Immature natural killer cell (primary cell): Measurements from ENCODE around the gene HMGCLL1. TPM values are rescaled to one million over a fixed set of nuclear protein-coding genes. Genes with fewer than 3 reads are reported as not detected.

Source experiments
- DNase-seq, 3 donors: peaks; one replicate each; pipeline ENCODE4 v3.0.0; 2022; ENCODE audit warnings: mixed read lengths in 1 of 3
- H3K27ac Mint-ChIP-seq, 6 donors: one replicate each; pipeline ENCODE4 v1.8.0; 2020; ENCODE audit warnings: mixed read lengths in 6 of 6, mild to moderate bottlenecking in 5 of 6, inconsistent platforms in 4 of 6, moderate library complexity in 3 of 6
- H3K27me3 Mint-ChIP-seq, 3 donors: one replicate each; pipeline ENCODE4 v1.8.0; 2020 to 2021; ENCODE audit warnings: low read depth in 3 of 3, mild to moderate bottlenecking in 3 of 3, mixed read lengths in 3 of 3, moderate library complexity in 3 of 3, inconsistent platforms in 1 of 3
- H3K36me3 Mint-ChIP-seq, 3 donors: one replicate each; pipeline ENCODE4 v1.8.0; 2020; ENCODE audit warnings: mixed read lengths in 3 of 3, inconsistent platforms in 2 of 3, mild to moderate bottlenecking in 2 of 3
- H3K4me1 Mint-ChIP-seq, 2 donors: one replicate each; pipeline ENCODE4 v1.8.0; 2020; ENCODE audit warnings: inconsistent platforms in 2 of 2, mild to moderate bottlenecking in 2 of 2, mixed read lengths in 2 of 2, moderate library complexity in 1 of 2
- H3K4me3 Mint-ChIP-seq, 5 donors: one replicate each; pipeline ENCODE4 v1.8.0; 2020; ENCODE audit warnings: mild to moderate bottlenecking in 5 of 5, mixed read lengths in 5 of 5, inconsistent platforms in 3 of 5, moderate library complexity in 3 of 5
- H3K9me3 Mint-ChIP-seq, 6 donors: one replicate each; pipeline ENCODE4 v1.8.0; 2020; ENCODE audit warnings: mild to moderate bottlenecking in 6 of 6, mixed read lengths in 6 of 6, inconsistent platforms in 4 of 6, moderate library complexity in 3 of 6
- polyA plus RNA-seq, 3 donors: library from polyadenylated mRNA; unstranded; fragments of 300-500 nt; fragmentation: Illumina TruSeq; gene quantifications; one replicate each; pipeline ENCODE4 v1.2.3, GENCODE V29; 2021

Gene HMGCLL1
- polyA plus RNA-seq, 3 donors from 2014 or later: not detected

- H3K27me3 Mint-ChIP-seq: peaks cover 0 to 2% (median 0%) of the 10 kb centered on the region in 3 donors
- H3K36me3 Mint-ChIP-seq: no peaks in the 10 kb centered on the region
- H3K4me1 Mint-ChIP-seq: no peaks in the 10 kb centered on the region
- H3K4me3 Mint-ChIP-seq: no peak overlapping the region
- peaks cover 0 to 18% (median 4%) of the 10 kb centered on the region in 6 donors for H3K9me3 Mint-ChIP-seq
- no peak overlapping the region for H3K27ac Mint-ChIP-seq
- DNase-seq: no peak
These were observed 129.8 kb downstream of the HMGCLL1 start for GRCh38 chr6:55449225-55449624.

- Mint-ChIP-seq H3K9me3 (peaks cover 0 to 18% (median 3%) of the 10 kb centered on the region in 6 donors), H3K4me1 (no peaks in the 10 kb centered on the region), H3K36me3 (no peaks in the 10 kb centered on the region), H3K27ac (no peak overlapping the region), H3K27me3 (peaks cover 0 to 2% (median 0%) of the 10 kb centered on the region in 3 donors), H3K4me3 (no peak overlapping the region)
- no peak for DNase-seq
These were observed 130.5 kb downstream of the HMGCLL1 start for GRCh38 chr6:55448451-55448850.

GRCh38 chr6:55447891-55448290 lies 131.1 kb downstream of the HMGCLL1 start:
- Mint-ChIP-seq H3K27ac (no peak overlapping the region), H3K4me3 (no peak overlapping the region), H3K9me3 (peaks cover 0 to 18% (median 3%) of the 10 kb centered on the region in 6 donors), H3K4me1 (no peaks in the 10 kb centered on the region), H3K36me3 (no peaks in the 10 kb centered on the region), H3K27me3 (peaks cover 0 to 2% (median 0%) of the 10 kb centered on the region in 3 donors)
- no peak for DNase-seq

GRCh38 chr6:55445648-55446204 lies 133.3 kb downstream of the HMGCLL1 start:
- DNase-seq: no peak
- no peak overlapping the region for H3K4me3 Mint-ChIP-seq
- H3K27me3 Mint-ChIP-seq: peaks cover 0 to 2% (median 2%) of the 10 kb centered on the region in 3 donors
- no peaks in the 10 kb centered on the region for H3K4me1 Mint-ChIP-seq
- H3K27ac Mint-ChIP-seq: no peak overlapping the region
- no peaks in the 10 kb centered on the region for H3K36me3 Mint-ChIP-seq
- peaks cover 0 to 8% (median 4%) of the 10 kb centered on the region in 6 donors for H3K9me3 Mint-ChIP-seq

GRCh38 chr6:55443238-55444134 lies 135.5 kb downstream of the HMGCLL1 start:
- no peak overlapping the region for H3K4me3 Mint-ChIP-seq
- H3K4me1 Mint-ChIP-seq: no peaks in the 10 kb centered on the region

GRCh38 chr6:55438203-55438602 lies 140.8 kb downstream of the HMGCLL1 start:
- peaks cover 0 to 2% (median 0%) of the 10 kb centered on the region in 3 donors for H3K27me3 Mint-ChIP-seq
- H3K4me3 Mint-ChIP-seq: no peak overlapping the region
- no peaks in the 10 kb centered on the region for H3K4me1 Mint-ChIP-seq
- H3K27ac Mint-ChIP-seq: no peak overlapping the region
- DNase-seq: no peak
- H3K36me3 Mint-ChIP-seq: no peaks in the 10 kb centered on the region
- peaks cover 1 to 16% (median 5%) of the 10 kb centered on the region in 6 donors for H3K9me3 Mint-ChIP-seq

More at GRCh38 chr6:55443238-55444134, 135.5 kb downstream of the HMGCLL1 start:
- DNase-seq: no peak
- H3K27ac Mint-ChIP-seq: no peak overlapping the region
- H3K9me3 Mint-ChIP-seq: peaks cover 0 to 6% (median 3%) of the 10 kb centered on the region in 6 donors
- no peaks in the 10 kb centered on the region for H3K36me3 Mint-ChIP-seq
- H3K27me3 Mint-ChIP-seq: peaks cover 0 to 2% (median 0%) of the 10 kb centered on the region in 3 donors

GRCh38 chr6:55437141-55437540 lies 141.9 kb downstream of the HMGCLL1 start:
- H3K4me3 Mint-ChIP-seq: no peak overlapping the region
- no peaks in the 10 kb centered on the region for H3K4me1 Mint-ChIP-seq
- peaks cover 0 to 14% (median 6%) of the 10 kb centered on the region in 6 donors for H3K9me3 Mint-ChIP-seq
- DNase-seq: no peak
- H3K27me3 Mint-ChIP-seq: peaks cover 0 to 2% (median 0%) of the 10 kb centered on the region in 3 donors
- H3K27ac Mint-ChIP-seq: no peak overlapping the region
- no peaks in the 10 kb centered on the region for H3K36me3 Mint-ChIP-seq

GRCh38 chr6:55433446-55434130 lies 145.4 kb downstream of the HMGCLL1 start:
- Mint-ChIP-seq H3K4me3 (no peak overlapping the region), H3K4me1 (no peaks in the 10 kb centered on the region), H3K36me3 (no peaks in the 10 kb centered on the region), H3K27me3 (no peaks in the 10 kb centered on the region), H3K9me3 (peaks cover 0 to 9% (median 3%) of the 10 kb centered on the region in 6 donors), H3K27ac (no peak overlapping the region)
- DNase-seq: no peak

- H3K4me1 Mint-ChIP-seq: no peaks in the 10 kb centered on the region
These were observed 155.1 kb downstream of the HMGCLL1 start for GRCh38 chr6:55423933-55424332.

GRCh38 chr6:55410674-55411073 lies 168.3 kb downstream of the HMGCLL1 start:
- DNase-seq: no peak
- Mint-ChIP-seq H3K9me3 (peaks cover 5 to 23% (median 14%) of the 10 kb centered on the region in 6 donors), H3K27me3 (peaks cover 0 to 3% (median 2%) of the 10 kb centered on the region in 3 donors), H3K27ac (no peak overlapping the region), H3K36me3 (no peaks in the 10 kb centered on the region), H3K4me1 (no peaks in the 10 kb centered on the region), H3K4me3 (no peak overlapping the region)

More at GRCh38 chr6:55423933-55424332, 155.1 kb downstream of the HMGCLL1 start:
- no peak overlapping the region for H3K4me3 Mint-ChIP-seq
- no peak overlapping the region for H3K27ac Mint-ChIP-seq
- H3K27me3 Mint-ChIP-seq: no peaks in the 10 kb centered on the region
- peaks cover 0 to 17% (median 5%) of the 10 kb centered on the region in 6 donors for H3K9me3 Mint-ChIP-seq
- peaks cover 0 to 4% (median 0%) of the 10 kb centered on the region in 3 donors for H3K36me3 Mint-ChIP-seq
- no peak for DNase-seq

- Mint-ChIP-seq H3K27ac (no peak overlapping the region), H3K4me3 (no peak overlapping the region), H3K27me3 (peaks cover 0 to 4% (median 0%) of the 10 kb centered on the region in 3 donors), H3K4me1 (no peaks in the 10 kb centered on the region), H3K36me3 (no peaks in the 10 kb centered on the region), H3K9me3 (peaks cover 0 to 19% (median 11%) of the 10 kb centered on the region in 6 donors)
- DNase-seq: no peak
These were observed 173.3 kb downstream of the HMGCLL1 start for GRCh38 chr6:55405474-55406235.

GRCh38 chr6:55399351-55399750 lies 179.6 kb downstream of the HMGCLL1 start:
- Mint-ChIP-seq H3K36me3 (no peaks in the 10 kb centered on the region), H3K4me3 (no peak overlapping the region), H3K9me3 (peaks cover 0 to 16% (median 4%) of the 10 kb centered on the region in 6 donors), H3K4me1 (no peaks in the 10 kb centered on the region), H3K27me3 (peaks cover 0 to 3% (median 0%) of the 10 kb centered on the region in 3 donors), H3K27ac (no peak overlapping the region)
- DNase-seq: no peak

- H3K27me3 Mint-ChIP-seq: peaks cover 0 to 2% (median 0%) of the 10 kb centered on the region in 3 donors
- no peaks in the 10 kb centered on the region for H3K4me1 Mint-ChIP-seq
- H3K27ac Mint-ChIP-seq: no peak overlapping the region
- H3K9me3 Mint-ChIP-seq: peaks cover 0 to 24% (median 7%) of the 10 kb centered on the region in 6 donors
- no peak overlapping the region for H3K4me3 Mint-ChIP-seq
- no peaks in the 10 kb centered on the region for H3K36me3 Mint-ChIP-seq
- DNase-seq: no peak
These were observed 181.0 kb downstream of the HMGCLL1 start for GRCh38 chr6:55397986-55398385.
